Hepatocyte (in vitro differentiated cells): ENCODE results near the gene ZNF385B.

Source experiments
- CTCF ChIP-seq: fragments of 200-600 bp; sonication (generic); IDR thresholded peaks from 2 replicates; pipeline ENCODE4 v1.5.1; 2016; ENCODE audit warnings: antibody characterized with exemption, mild to moderate bottlenecking; ENCODE audit not compliant: poor library complexity
- EZH2 ChIP-seq: fragments of 200-600 bp; sonication (generic); IDR thresholded peaks from 2 replicates; pipeline ENCODE4 v1.6.1; 2016; ENCODE audit warnings: antibody characterized with exemption, mild to moderate bottlenecking, borderline replicate concordance

- TF ChIP-seq EZH2 = no peak
- TF ChIP-seq CTCF = no peak
Measured at GRCh38 chr2:179785902-179786301, 75.5 kb downstream of the ZNF385B start.
